Stimulated activated memory B cell treated with anti-CD40 and anti-IgM and Interleukin-4, amounts not matched to agents 10 μg/mL and 1 μg/mL and 100 μg/mL, for 72 hours (primary cell): ENCODE measurements around the gene SIRT2.
"Not testable (repeated sequence)": the region's sequence is repeated elsewhere in the genome, so short reads cannot be mapped to it uniquely, and the experiment has no call there.

ENCODE experiments used
- ATAC-seq: fragments of 150-1000 bp; cut with Tn5 transposase; 2 replicates; pipeline ENCODE4 v1.10.0; 2021
- H3K27ac Mint-ChIP-seq: one replicate; pipeline ENCODE4 v1.8.0; 2022; ENCODE audit warnings: mild to moderate bottlenecking, mixed read lengths
- H3K27me3 Mint-ChIP-seq: one replicate; pipeline ENCODE4 v1.8.0; 2022; ENCODE audit warnings: mixed read lengths
- H3K36me3 Mint-ChIP-seq: one replicate; pipeline ENCODE4 v1.8.0; 2022; ENCODE audit warnings: mixed read lengths
- H3K4me1 Mint-ChIP-seq: one replicate; pipeline ENCODE4 v1.8.0; 2022; ENCODE audit warnings: mixed read lengths
- H3K4me3 Mint-ChIP-seq: one replicate; pipeline ENCODE4 v1.8.0; 2022; ENCODE audit warnings: mild to moderate bottlenecking, moderate library complexity, mixed read lengths
- H3K9me3 Mint-ChIP-seq: one replicate; pipeline ENCODE4 v1.8.0; 2022; ENCODE audit warnings: mixed read lengths

The SIRT2 gene

GRCh38 chr19:38869836-38870607 is 29.4 kb downstream of the SIRT2 start:
- no peaks in the 10 kb centered on the region for H3K27me3 Mint-ChIP-seq
- peaks cover 43% of the 10 kb centered on the region for H3K36me3 Mint-ChIP-seq
- H3K27ac Mint-ChIP-seq: peak overlapping the region; percentile 84
- H3K4me3 Mint-ChIP-seq: peak overlapping the region; percentile 77
- peak; percentile 93 for ATAC-seq
- peaks cover 60% of the 10 kb centered on the region for H3K4me1 Mint-ChIP-seq
- no peaks in the 10 kb centered on the region for H3K9me3 Mint-ChIP-seq

GRCh38 chr19:38869160-38869835 is 30.1 kb downstream of the SIRT2 start:
- Mint-ChIP-seq H3K4me3 (peak overlapping the region; percentile 77), H3K27ac (peak overlapping the region; percentile 84), H3K4me1 (peaks cover 67% of the 10 kb centered on the region), H3K36me3 (peaks cover 43% of the 10 kb centered on the region), H3K9me3 (no peaks in the 10 kb centered on the region), H3K27me3 (no peaks in the 10 kb centered on the region)
- peak; percentile 61 for ATAC-seq

- peak overlapping the region; percentile 84 for H3K27ac Mint-ChIP-seq
- peaks cover 66% of the 10 kb centered on the region for H3K4me1 Mint-ChIP-seq
- peak overlapping the region; percentile 77 for H3K4me3 Mint-ChIP-seq
- H3K36me3 Mint-ChIP-seq: peaks cover 37% of the 10 kb centered on the region
- H3K27me3 Mint-ChIP-seq: no peaks in the 10 kb centered on the region
- no peak for ATAC-seq
- H3K9me3 Mint-ChIP-seq: no peaks in the 10 kb centered on the region
Observed at GRCh38 chr19:38868551-38868950, 30.9 kb downstream of the SIRT2 start.

- H3K36me3 Mint-ChIP-seq: peaks cover 30% of the 10 kb centered on the region
- ATAC-seq: no peak
- peak overlapping the region; percentile 97 for H3K27ac Mint-ChIP-seq
- no peak overlapping the region for H3K4me3 Mint-ChIP-seq
- H3K9me3 Mint-ChIP-seq: no peaks in the 10 kb centered on the region
- H3K4me1 Mint-ChIP-seq: peaks cover 68% of the 10 kb centered on the region
- H3K27me3 Mint-ChIP-seq: no peaks in the 10 kb centered on the region
Observed at GRCh38 chr19:38867171-38867780, 32.1 kb downstream of the SIRT2 start.

GRCh38 chr19:38862321-38863059 is 36.9 kb downstream of the SIRT2 start:
- Mint-ChIP-seq H3K36me3 (peaks cover 6% of the 10 kb centered on the region), H3K4me1 (peaks cover 66% of the 10 kb centered on the region), H3K27me3 (no peaks in the 10 kb centered on the region), H3K27ac (peak overlapping the region; percentile 36), H3K9me3 (no peaks in the 10 kb centered on the region), H3K4me3 (no peak overlapping the region)
- ATAC-seq: no peak

- Mint-ChIP-seq H3K27me3 (no peaks in the 10 kb centered on the region), H3K9me3 (no peaks in the 10 kb centered on the region), H3K4me3 (no peak overlapping the region), H3K36me3 (peaks cover 6% of the 10 kb centered on the region), H3K27ac (peak overlapping the region; percentile 91), H3K4me1 (peaks cover 76% of the 10 kb centered on the region)
- ATAC-seq: no peak
Observed at GRCh38 chr19:38861368-38861767, 38.0 kb downstream of the SIRT2 start.

GRCh38 chr19:38859631-38860204 is 39.7 kb downstream of the SIRT2 start:
- H3K4me1 Mint-ChIP-seq: peaks cover 63% of the 10 kb centered on the region
- peak overlapping the region; percentile 26 for H3K27ac Mint-ChIP-seq
- H3K36me3 Mint-ChIP-seq, ATAC-seq, H3K4me3 Mint-ChIP-seq, H3K27me3 Mint-ChIP-seq, H3K9me3 Mint-ChIP-seq: not testable (repeated sequence)

- Mint-ChIP-seq H3K27ac (peak overlapping the region; percentile 82), H3K9me3 (no peaks in the 10 kb centered on the region), H3K4me3 (peak overlapping the region; percentile 61), H3K4me1 (peaks cover 50% of the 10 kb centered on the region), H3K27me3 (no peaks in the 10 kb centered on the region), H3K36me3 (no peaks in the 10 kb centered on the region)
- ATAC-seq: no peak
Observed at GRCh38 chr19:38856813-38857212, 42.6 kb downstream of the SIRT2 start.

GRCh38 chr19:38855751-38856150 is 43.7 kb downstream of the SIRT2 start:
- not testable (repeated sequence) for H3K27me3 Mint-ChIP-seq, H3K9me3 Mint-ChIP-seq

GRCh38 chr19:38854961-38855360 is 44.5 kb downstream of the SIRT2 start:
- H3K9me3 Mint-ChIP-seq, H3K27ac Mint-ChIP-seq, H3K36me3 Mint-ChIP-seq: not testable (repeated sequence)

More at GRCh38 chr19:38855751-38856150, 43.7 kb downstream of the SIRT2 start:
- not testable (repeated sequence) for H3K36me3 Mint-ChIP-seq, ATAC-seq, H3K4me3 Mint-ChIP-seq, H3K27ac Mint-ChIP-seq
- peaks cover 56% of the 10 kb centered on the region for H3K4me1 Mint-ChIP-seq

GRCh38 chr19:38853214-38853613 is 46.2 kb downstream of the SIRT2 start:
- no peaks in the 10 kb centered on the region for H3K27me3 Mint-ChIP-seq
- H3K9me3 Mint-ChIP-seq: no peaks in the 10 kb centered on the region
- H3K27ac Mint-ChIP-seq: peak overlapping the region; percentile 97
- H3K4me3 Mint-ChIP-seq: peak overlapping the region; percentile 92
- H3K36me3 Mint-ChIP-seq: peaks cover 10% of the 10 kb centered on the region
- no peak for ATAC-seq
- peaks cover 48% of the 10 kb centered on the region for H3K4me1 Mint-ChIP-seq

More at GRCh38 chr19:38854961-38855360, 44.5 kb downstream of the SIRT2 start:
- not testable (repeated sequence) for H3K27me3 Mint-ChIP-seq, ATAC-seq, H3K4me3 Mint-ChIP-seq
- peaks cover 51% of the 10 kb centered on the region for H3K4me1 Mint-ChIP-seq

- Mint-ChIP-seq H3K27me3 (no peaks in the 10 kb centered on the region), H3K4me3 (peak overlapping the region; percentile 92), H3K9me3 (no peaks in the 10 kb centered on the region), H3K4me1 (peaks cover 48% of the 10 kb centered on the region), H3K27ac (peak overlapping the region; percentile 97), H3K36me3 (peaks cover 17% of the 10 kb centered on the region)
- no peak for ATAC-seq
Observed at GRCh38 chr19:38852231-38853044, 47.0 kb downstream of the SIRT2 start.

GRCh38 chr19:38851622-38852230 is 47.7 kb downstream of the SIRT2 start:
- H3K36me3 Mint-ChIP-seq: peaks cover 23% of the 10 kb centered on the region

More at GRCh38 chr19:38851622-38852230, 47.7 kb downstream of the SIRT2 start:
- Mint-ChIP-seq H3K4me3 (peak overlapping the region; percentile 93), H3K27ac (peak overlapping the region; percentile 97), H3K4me1 (peaks cover 42% of the 10 kb centered on the region), H3K9me3 (no peaks in the 10 kb centered on the region), H3K27me3 (no peaks in the 10 kb centered on the region)
- peak; percentile 49 for ATAC-seq
